Neural progenitor cell (in vitro differentiated cells): ENCODE measurements around the gene ARHGEF2. TPM values are rescaled to one million over a fixed set of nuclear protein-coding genes. Genes with fewer than 3 reads are reported as not detected.

Experiments used
- DNase-seq: peaks from one replicate; pipeline ENCODE4 v3.0.0-alpha.2; 2016; ENCODE audit warnings: low spot score
- H2AFZ ChIP-seq: fragments of 200-600 bp; sonication (generic); replicated peaks from 2 replicates; pipeline ENCODE4 v1.6.1; 2016; ENCODE audit warnings: antibody characterized with exemption
- H3F3A ChIP-seq: fragments of 200-600 bp; sonication (generic); 2 replicates; pipeline ENCODE4 v1.6.1; 2016; ENCODE audit warnings: antibody characterized with exemption, low read depth
- H3K27ac ChIP-seq: fragments of 200-600 bp; sonication (generic); 2 replicates; pipeline ENCODE4 v1.5.1; 2016; ENCODE audit warnings: mild to moderate bottlenecking
- H3K27me3 ChIP-seq: fragments of 200-600 bp; sonication (generic); 2 replicates; pipeline ENCODE4 v1.6.1; 2016; ENCODE audit warnings: mild to moderate bottlenecking, moderate library complexity
- H3K36me3 ChIP-seq: fragments of 200-600 bp; sonication (generic); 2 replicates; pipeline ENCODE4 v1.5.1; 2016
- H3K4me1 ChIP-seq: fragments of 200-600 bp; sonication (generic); 2 replicates; pipeline ENCODE4 v1.6.1; 2016; ENCODE audit warnings: mixed run types
- H3K4me2 ChIP-seq: fragments of 200-600 bp; sonication (generic); 2 replicates; pipeline ENCODE4 v1.6.1; 2016
- H3K4me3 ChIP-seq: fragments of 200-600 bp; sonication (generic); 2 replicates; pipeline ENCODE4 v1.5.1; 2016
- H3K79me2 ChIP-seq: fragments of 200-600 bp; sonication (generic); 2 replicates; pipeline ENCODE4 v1.6.1; 2016; ENCODE audit warnings: low read depth
- H3K9ac ChIP-seq: fragments of 200-600 bp; sonication (generic); 2 replicates; pipeline ENCODE4 v1.6.1; 2016
- H3K9me3 ChIP-seq: fragments of 200-600 bp; sonication (generic); 2 replicates; pipeline ENCODE4 v1.5.1; 2016; ENCODE audit warnings: low read depth
- H4K20me1 ChIP-seq: fragments of 200-600 bp; sonication (generic); 2 replicates; pipeline ENCODE4 v1.6.1; 2016; ENCODE audit warnings: low read depth
- H3K27ac Mint-ChIP-seq: 3 replicates; pipeline ENCODE4 v1.8.0; 2021; ENCODE audit warnings: mixed read lengths
- H3K27me3 Mint-ChIP-seq: 2 replicates; pipeline ENCODE4 v1.8.0; 2022; ENCODE audit warnings: low read depth, mild to moderate bottlenecking, inconsistent platforms, moderate library complexity, mixed read lengths; ENCODE audit not compliant: insufficient read depth
- H3K36me3 Mint-ChIP-seq: 3 replicates; pipeline ENCODE4 v1.8.0; 2021; ENCODE audit warnings: mixed read lengths
- H3K4me1 Mint-ChIP-seq: 3 replicates; pipeline ENCODE4 v1.8.0; 2021; ENCODE audit warnings: mixed read lengths
- H3K4me3 Mint-ChIP-seq: 3 replicates; pipeline ENCODE4 v1.8.0; 2021; ENCODE audit warnings: mild to moderate bottlenecking, moderate library complexity, mixed read lengths
- H3K9me3 Mint-ChIP-seq: 3 replicates; pipeline ENCODE4 v1.8.0; 2020; ENCODE audit warnings: mixed read lengths
- CTCF ChIP-seq: fragments of 200-600 bp; sonication (generic); IDR thresholded peaks from 2 replicates; pipeline ENCODE4 v1.5.1; 2017; ENCODE audit warnings: antibody characterized with exemption, mild to moderate bottlenecking
- EZH2 ChIP-seq: fragments of 200-600 bp; sonication (generic); IDR thresholded peaks from 2 replicates; pipeline ENCODE4 v1.6.1; 2017; ENCODE audit warnings: antibody characterized with exemption, mild to moderate bottlenecking, moderate library complexity
- EZH2phosphoT487 ChIP-seq: fragments of 200-600 bp; sonication (generic); IDR thresholded peaks from 2 replicates; pipeline ENCODE4 v1.6.1; 2017; ENCODE audit warnings: antibody characterized with exemption
- total RNA-seq: library from RNA; depleted of rRNA; stranded (reverse); fragments of >200 nt; gene quantifications from 2 replicates; pipeline ENCODE4 v1.2.3, GENCODE V29; 2015; ENCODE audit warnings: low replicate concordance

The ARHGEF2 gene
- total RNA-seq, 1 donor from 2014 or later = 79.7 TPM

GRCh38 chr1:156020293-156021092, 42.1 kb upstream of the ARHGEF2 start, which contains the start of gene SSR2:
Gene SSR2, minus strand, starts transcription at chr1:156020951. Its CDS starts 784 bp downstream, at chr1:156020167.
- H3K9ac ChIP-seq = peak within 1 kb of the TSS; percentile 80
- peak within 1 kb of the TSS; percentile 98 for H3K4me3 Mint-ChIP-seq
- no peak within 1 kb of the TSS for H3K27ac ChIP-seq
- peak within 1 kb of the TSS; percentile 96 for H3K4me2 ChIP-seq
- no peak for TF ChIP-seq CTCF
- TF ChIP-seq EZH2 = no peak
- TF ChIP-seq EZH2phosphoT487 = no peak
- H3K4me1 Mint-ChIP-seq = peaks cover 19% of the 10 kb centered on the region
- H3K9me3 Mint-ChIP-seq = no peaks in the 10 kb centered on the region
- peaks cover 4% of the 10 kb centered on the region for H3K27me3 Mint-ChIP-seq
- peaks cover 31% of the 10 kb centered on the region for H3K27me3 ChIP-seq
- H3K36me3 ChIP-seq = peaks cover 13% of the 10 kb centered on the region
- H3K4me1 ChIP-seq = peaks cover 5% of the 10 kb centered on the region
- no peaks in the 10 kb centered on the region for H3K9me3 ChIP-seq
- no peaks in the 10 kb centered on the region for H3F3A ChIP-seq
- H4K20me1 ChIP-seq = peaks cover 7% of the 10 kb centered on the region
- H3K36me3 Mint-ChIP-seq = peaks cover 20% of the 10 kb centered on the region
- H3K27ac Mint-ChIP-seq = peak within 1 kb of the TSS; percentile 97
- H2AFZ ChIP-seq = peak within 1 kb of the TSS; percentile 79
- H3K4me3 ChIP-seq = peak within 1 kb of the TSS; percentile 94
- peaks cover 39% of the 10 kb centered on the region for H3K79me2 ChIP-seq
- DNase-seq = peak; percentile 97

DNA sequence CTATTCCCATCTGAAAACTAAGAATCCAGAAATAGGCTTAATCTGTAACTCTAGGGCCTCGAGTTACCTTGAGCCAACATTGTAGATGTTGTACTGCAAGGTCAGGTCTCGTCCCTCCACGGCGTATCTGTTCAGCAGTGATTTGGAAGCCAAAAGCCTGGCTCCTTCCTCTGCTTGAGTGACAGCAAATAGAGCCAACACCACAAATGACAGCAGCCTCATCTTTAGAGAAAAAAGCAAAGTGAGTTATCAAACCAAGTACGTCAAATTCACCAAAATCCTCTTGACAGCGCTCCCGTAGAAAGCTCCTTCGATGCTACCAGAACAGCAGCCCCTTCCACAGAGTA, 41.6 kb upstream of the ARHGEF2 start:
- H3K9me3 ChIP-seq = no peaks in the 10 kb centered on the region
- no peak overlapping the region for H2AFZ ChIP-seq
- no peaks in the 10 kb centered on the region for H3F3A ChIP-seq
- no peak for DNase-seq
- H3K79me2 ChIP-seq = peaks cover 39% of the 10 kb centered on the region
- peak overlapping the region; percentile 96 for H3K4me2 ChIP-seq
- peak overlapping the region; percentile 80 for H3K9ac ChIP-seq
- H4K20me1 ChIP-seq = peaks cover 7% of the 10 kb centered on the region
- peaks cover 31% of the 10 kb centered on the region for H3K27me3 ChIP-seq
- Mint-ChIP-seq H3K27me3 (peaks cover 4% of the 10 kb centered on the region), H3K36me3 (peaks cover 20% of the 10 kb centered on the region), H3K27ac (peak overlapping the region; percentile 88), H3K4me1 (peaks cover 19% of the 10 kb centered on the region), H3K9me3 (no peaks in the 10 kb centered on the region), H3K4me3 (peak overlapping the region; percentile 98)
- H3K4me3 ChIP-seq = peak overlapping the region; percentile 94
- H3K27ac ChIP-seq = no peak overlapping the region
- no peak for TF ChIP-seq EZH2phosphoT487
- no peak for TF ChIP-seq CTCF
- TF ChIP-seq EZH2 = no peak
- peaks cover 15% of the 10 kb centered on the region for H3K36me3 ChIP-seq
- H3K4me1 ChIP-seq = peaks cover 5% of the 10 kb centered on the region

DNA sequence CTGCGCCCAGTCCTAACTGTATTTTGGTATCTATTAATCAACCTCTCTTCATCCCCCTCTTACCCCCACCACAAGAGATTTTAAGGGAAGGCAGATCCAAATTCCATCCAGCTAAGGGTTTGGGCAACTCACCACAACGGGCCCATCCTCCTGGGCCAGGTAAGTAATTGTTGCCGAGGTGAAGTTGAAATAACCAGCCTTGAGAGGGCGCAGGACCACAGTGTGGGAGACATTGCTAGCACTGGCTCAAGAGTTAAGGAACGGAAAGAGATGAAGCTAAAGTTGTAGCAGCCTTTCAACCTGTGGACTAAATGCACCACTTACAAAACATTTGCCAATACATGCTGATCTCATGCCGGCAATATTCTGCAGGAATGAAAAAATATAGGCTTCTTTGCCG, 36.5 kb upstream of the ARHGEF2 start:
- H3K9me3 Mint-ChIP-seq = no peaks in the 10 kb centered on the region
- no peak overlapping the region for H3K9ac ChIP-seq
- H4K20me1 ChIP-seq = peaks cover 8% of the 10 kb centered on the region
- TF ChIP-seq EZH2 = no peak
- no peak for DNase-seq
- peaks cover 31% of the 10 kb centered on the region for H3K36me3 ChIP-seq
- no peaks in the 10 kb centered on the region for H3K9me3 ChIP-seq
- H3K27me3 ChIP-seq = no peaks in the 10 kb centered on the region
- H3K4me1 ChIP-seq = peaks cover 5% of the 10 kb centered on the region
- no peaks in the 10 kb centered on the region for H3K27me3 Mint-ChIP-seq
- peaks cover 13% of the 10 kb centered on the region for H3F3A ChIP-seq
- no peak overlapping the region for H2AFZ ChIP-seq
- H3K4me3 Mint-ChIP-seq = no peak overlapping the region
- peaks cover 30% of the 10 kb centered on the region for H3K79me2 ChIP-seq
- H3K27ac ChIP-seq = no peak overlapping the region
- H3K4me2 ChIP-seq = no peak overlapping the region
- no peak overlapping the region for H3K27ac Mint-ChIP-seq
- peaks cover 47% of the 10 kb centered on the region for H3K36me3 Mint-ChIP-seq
- no peak overlapping the region for H3K4me3 ChIP-seq
- peaks cover 18% of the 10 kb centered on the region for H3K4me1 Mint-ChIP-seq
